SKM-1 treated with dmso at 0.1 percent for 144 hours (cell line): ENCODE results near the gene PROX1.
A peak's percentile ranks its signal among the peaks of the same experiment; 100 is the strongest.

Experiments
- DNase-seq: peaks from one replicate; lab custom pipeline; 2025; ENCODE audit not compliant: unreplicated experiment; lab: John Stamatoyannopoulos, UW

Gene PROX1

GRCh38 chr1:214018386-214019268, 30.9 kb downstream of the PROX1 start:
- no peak for DNase-seq

- DNase-seq, result no peak
These were observed 31.7 kb downstream of the PROX1 start for GRCh38 chr1:214019499-214019898.

GRCh38 chr1:214021321-214021720, 33.5 kb downstream of the PROX1 start:
- DNase-seq, result no peak

- DNase-seq, result no peak
These were observed 34.5 kb downstream of the PROX1 start for GRCh38 chr1:214022229-214022791.

GRCh38 chr1:214022810-214023425, 35.1 kb downstream of the PROX1 start:
- DNase-seq, result no peak

GRCh38 chr1:214026985-214027384, 39.2 kb downstream of the PROX1 start:
- no peak for DNase-seq

GRCh38 chr1:214027498-214027897, 39.7 kb downstream of the PROX1 start:
- no peak for DNase-seq

GRCh38 chr1:214028095-214028494, 40.3 kb downstream of the PROX1 start:
- no peak for DNase-seq

GRCh38 chr1:214028649-214029406, 41.1 kb downstream of the PROX1 start:
- no peak for DNase-seq

GRCh38 chr1:214029796-214030195, 42.0 kb downstream of the PROX1 start:
- DNase-seq, result no peak

GRCh38 chr1:214031267-214031650, 43.5 kb downstream of the PROX1 start:
- DNase-seq, result no peak

GRCh38 chr1:214037468-214037867, 49.7 kb downstream of the PROX1 start:
- no peak for DNase-seq

GRCh38 chr1:214039394-214040018, 51.7 kb downstream of the PROX1 start:
- DNase-seq, result no peak

- DNase-seq, result no peak
These were observed 55.4 kb downstream of the PROX1 start for GRCh38 chr1:214043167-214043566.

GRCh38 chr1:214044438-214045214, 56.9 kb downstream of the PROX1 start:
- no peak for DNase-seq

- no peak for DNase-seq
These were observed 63.0 kb downstream of the PROX1 start for GRCh38 chr1:214050513-214051401.

- no peak for DNase-seq
These were observed 64.0 kb downstream of the PROX1 start for GRCh38 chr1:214051786-214052185.

- DNase-seq, result no peak
These were observed 70.3 kb downstream of the PROX1 start for GRCh38 chr1:214058076-214058475.

GRCh38 chr1:214066190-214066589, 78.4 kb downstream of the PROX1 start:
- peak; percentile 81 for DNase-seq
